Measurements from ENCODE around the gene USP46. TPM values are rescaled to one million over a fixed set of nuclear protein-coding genes. Genes with fewer than 3 reads are reported as not detected.
A peak's percentile ranks its signal among the peaks of the same experiment; 100 is the strongest.

USP46 gene
- total and polyA plus RNA-seq, 2 of the 8 experiments (the other 6 are each of a cell fraction or from before 2014, with no cell fraction given), result 10.6 to 62.4 TPM

- no peak overlapping the region for H4K5ac ChIP-seq (ENCODE audit: insufficient read length, low read depth, low read length)
These were observed 90.8 kb downstream of the USP46 start for GRCh38 chr4:52568351-52568750.

More at GRCh38 chr4:52568351-52568750, 90.8 kb downstream of the USP46 start:
- Histone ChIP-seq H3K14ac (ENCODE audit: insufficient read length) (no peak overlapping the region), H3K23me2 (ENCODE audit: low read depth, low read length) (no peaks in the 10 kb centered on the region), H2AK5ac (ENCODE audit: low read depth, low read length) (no peak overlapping the region), H2BK5ac (ENCODE audit: low read depth, low read length) (no peak overlapping the region), H2BK15ac (ENCODE audit: low read length) (no peak overlapping the region), H3K27ac (ENCODE audit: low read depth, low read length) (no peak overlapping the region), H2BK120ac (replicated peaks; ENCODE audit: low read depth, low read length) (no peak overlapping the region), H3K56ac (replicated peaks; ENCODE audit: insufficient read length, low read depth, low read length) (no peak overlapping the region), H3K4me1 (replicated peaks in 1 of 4; ENCODE audit: control insufficient read depth in 3 of 4, insufficient read depth in 4 of 4, low read length in 3 of 4) (peaks cover 0 to 9% (median 4%) of the 10 kb centered on the region in 4 experiments; a peak in 3 of 7 replicates), H3K27me3 (replicated peaks in 1 of 4; ENCODE audit: control insufficient read depth in 3 of 4, extremely low read depth in 1 of 4, insufficient read depth in 3 of 4, low read length in 3 of 4) (peaks cover 0 to 2% (median 0%) of the 10 kb centered on the region in 4 experiments; a peak in 1 of 7 replicates), H2BK20ac (ENCODE audit: low read length) (no peak overlapping the region), H3K36me3 (ENCODE audit: control insufficient read depth in 2 of 4, insufficient read depth in 4 of 4, low read length in 3 of 4) (no peaks in the 10 kb centered on the region), H3K4me2 (ENCODE audit: insufficient read depth in 1 of 2, low read depth in 2 of 2, low read length in 2 of 2) (peak overlapping the region; percentile 25 to 32; a peak in 3 of 4 replicates), H4K20me1 (replicated peaks in 1 of 2; ENCODE audit: control insufficient read depth in 1 of 2, insufficient read depth in 2 of 2, low read length in 2 of 2) (no peaks in the 10 kb centered on the region), H2BK12ac (ENCODE audit: low read depth, low read length) (no peak overlapping the region), H3K4ac (replicated peaks; ENCODE audit: insufficient read length, low read depth, low read length) (no peak overlapping the region), H3K4me3 (ENCODE audit: extremely low read depth in 1 of 4, insufficient read depth in 2 of 4, low read depth in 3 of 4, low read length in 4 of 4) (no peak overlapping the region), H3K9ac (replicated peaks in 1 of 4; ENCODE audit: extremely low read depth in 1 of 4, low read depth in 3 of 4, low read length in 3 of 4) (no peak overlapping the region), H3K18ac (ENCODE audit: extremely low read depth, low read length) (0 out of 2 replicates have a peak overlapping the region, but pooled peaks have one; percentile 14), H3K23ac (ENCODE audit: insufficient read length) (no peak overlapping the region), H2AFZ (ENCODE audit: low read length) (no peak overlapping the region), H3K9me3 (ENCODE audit: insufficient read depth in 2 of 2, low read depth in 1 of 2, low read length in 1 of 2) (no peaks in the 10 kb centered on the region), H3K79me2 (ENCODE audit: control insufficient read depth in 1 of 2, insufficient read depth in 2 of 2, low read length in 2 of 2) (no peaks in the 10 kb centered on the region), H4K91ac (replicated peaks; ENCODE audit: insufficient read length, low read length) (no peak overlapping the region), H3K79me1 (ENCODE audit: low read depth, low read length) (no peaks in the 10 kb centered on the region), H4K8ac (ENCODE audit: extremely low read depth, insufficient read depth, low read length) (no peak overlapping the region)
- no peak for DNase-seq (ENCODE audit: low read depth in 1 of 2, low spot score in 2 of 2)
- no peak for FAIRE-seq
- TF ChIP-seq SIN3A (conservative IDR thresholded peaks at IDR 0.05 in 1 of 2, IDR thresholded peaks at IDR 0.05 in 1 of 2; ENCODE audit: low read depth in 1 of 2, low read length in 2 of 2), result no peak
- ChIA-PET CTCF (ENCODE audit: partially characterized antibody) (interaction anchor here (1.3 to 2.5 kb wide), 3 partner anchors 17 to 23 kb away, joined by 3 to 9 read pairs (median 5); no protein-coding TSS in a partner anchor), POLR2A (ENCODE audit: partially characterized antibody) (interaction anchor here (0.9 to 1.8 kb wide), 3 partner anchors 22 to 144 kb away, joined by 3 to 7 read pairs (median 4); no protein-coding TSS in a partner anchor)
- WGBS, 2 experiments (ENCODE audit: extremely low coverage in 1 of 2, insufficient coverage in 1 of 2, insufficient read length in 1 of 2, insufficient replicate concordance in 2 of 2, low coverage in 1 of 2, low lambda C conversion rate in 2 of 2, missing lambda C conversion rate in 1 of 2), result 53% methylated on average over 3 of the region's 3 CpGs; no CpG with 5 or more reads in 1 of the 2 experiments
